ENCODE results near the gene CCNQ.

CCNQ gene

DNA sequence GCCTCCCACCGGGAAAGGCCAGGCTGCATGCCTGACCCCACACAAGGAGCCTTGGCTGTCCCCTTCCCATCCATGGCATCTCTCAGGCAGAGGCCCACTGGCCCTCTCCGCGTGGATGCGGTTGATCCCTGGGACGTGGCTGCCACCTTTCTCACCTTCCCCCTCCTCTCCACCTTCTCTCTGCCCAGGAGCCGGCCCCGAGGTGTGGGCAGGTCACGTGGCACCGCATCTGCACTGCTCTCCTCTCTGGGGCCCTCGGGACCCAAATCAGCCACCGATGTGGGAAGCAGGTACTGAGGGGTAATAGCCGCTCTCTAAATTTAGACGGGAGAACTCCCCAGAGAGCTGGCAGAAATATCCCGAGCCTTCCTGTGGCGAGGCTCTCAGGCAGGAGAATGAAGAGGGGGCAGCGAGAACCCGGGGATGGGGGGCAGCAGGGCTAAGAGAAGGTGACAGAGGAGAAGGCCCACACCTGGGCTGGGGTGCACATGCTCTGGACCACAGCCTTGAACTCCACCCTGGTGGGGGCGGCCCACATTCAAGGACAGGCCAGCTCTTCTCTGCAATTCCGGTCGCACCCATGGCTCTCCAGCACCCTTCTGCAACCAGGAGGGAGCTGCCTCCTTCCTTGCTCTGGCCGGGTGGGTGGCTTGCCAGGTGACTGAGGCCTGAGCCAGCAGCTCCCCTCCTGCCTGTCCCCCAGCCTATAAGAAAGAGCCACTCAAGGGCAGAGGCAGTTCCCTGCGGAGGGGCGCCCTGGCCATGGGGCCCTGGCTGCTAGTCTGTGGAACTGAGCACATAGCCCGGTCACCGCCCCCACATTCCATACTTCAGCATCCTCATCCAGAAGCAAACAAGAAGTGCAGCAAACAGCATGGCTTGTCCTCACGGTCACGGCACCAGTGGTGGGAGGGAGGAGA lies 38.4 kb upstream of the CCNQ start:
- Histone ChIP-seq H2BK5ac (ENCODE audit: low read length) (no peak overlapping the region), H2BK120ac (ENCODE audit: low read depth, low read length) (no peak overlapping the region), H4K5ac (ENCODE audit: low read length) (no peak overlapping the region), H3K4ac (ENCODE audit: low read depth, low read length) (no peak overlapping the region), H3K36me3 (ENCODE audit: control insufficient read depth, insufficient read depth, low read length) (no peaks in the 10 kb centered on the region), H3K4me2 (ENCODE audit: low read length) (no peak overlapping the region), H3K4me1 (ENCODE audit: control insufficient read depth, low read depth, low read length) (no peaks in the 10 kb centered on the region), H3K79me2 (ENCODE audit: control insufficient read depth, insufficient read depth, low read length) (no peaks in the 10 kb centered on the region), H3K18ac (ENCODE audit: low read length) (no peak overlapping the region), H2BK15ac (replicated peaks; ENCODE audit: low read depth) (no peak overlapping the region), H3K23ac (ENCODE audit: low read length) (no peak overlapping the region), H4K8ac (ENCODE audit: low read depth, low read length) (no peak overlapping the region), H3K9ac (ENCODE audit: low read length) (no peak overlapping the region), H2AK5ac (ENCODE audit: low read length) (no peak overlapping the region), H3K27ac (ENCODE audit: low read depth, low read length) (no peak overlapping the region), H3K79me1 (ENCODE audit: low read length) (no peaks in the 10 kb centered on the region), H3K27me3 (ENCODE audit: insufficient read depth, low read length, poor library complexity) (no peaks in the 10 kb centered on the region), H3K56ac (ENCODE audit: low read length) (no peak overlapping the region), H3K4me3 (ENCODE audit: low read length) (no peak overlapping the region)
- no peak for DNase-seq
- whole genome bisulfite sequencing (ENCODE audit: extremely low coverage, insufficient coverage, low lambda C conversion rate): no CpG with 5 or more reads among the region's 27 CpGs

GRCh38 chrX:153636716-153637115 lies 37.8 kb upstream of the CCNQ start:
- WGBS (ENCODE audit: extremely low coverage, insufficient coverage, low lambda C conversion rate): no CpG with 5 or more reads among the region's 5 CpGs
- H3K27me3 ChIP-seq (ENCODE audit: insufficient read depth, low read length, poor library complexity): no peaks in the 10 kb centered on the region

GRCh38 chrX:153635788-153636668 lies 37.1 kb upstream of the CCNQ start:
- H3K36me3 ChIP-seq (ENCODE audit: control insufficient read depth, insufficient read depth, low read length): no peaks in the 10 kb centered on the region
- peak; percentile 79 for DNase-seq

More at GRCh38 chrX:153636716-153637115, 37.8 kb upstream of the CCNQ start:
- no peak overlapping the region for H3K4ac ChIP-seq (ENCODE audit: low read depth, low read length)
- no peaks in the 10 kb centered on the region for H3K79me2 ChIP-seq (ENCODE audit: control insufficient read depth, insufficient read depth, low read length)
- H3K4me1 ChIP-seq (ENCODE audit: control insufficient read depth, low read depth, low read length): no peaks in the 10 kb centered on the region
- H3K79me1 ChIP-seq (ENCODE audit: low read length): no peaks in the 10 kb centered on the region
- no peak overlapping the region for H2BK5ac ChIP-seq (ENCODE audit: low read length)
- no peak overlapping the region for H4K5ac ChIP-seq (ENCODE audit: low read length)
- no peak overlapping the region for H3K18ac ChIP-seq (ENCODE audit: low read length)
- no peaks in the 10 kb centered on the region for H3K36me3 ChIP-seq (ENCODE audit: control insufficient read depth, insufficient read depth, low read length)
- H3K23ac ChIP-seq (ENCODE audit: low read length): no peak overlapping the region
- H2BK120ac ChIP-seq (ENCODE audit: low read depth, low read length): no peak overlapping the region
- H2BK15ac ChIP-seq (replicated peaks; ENCODE audit: low read depth): no peak overlapping the region
- no peak overlapping the region for H3K4me3 ChIP-seq (ENCODE audit: low read length)
- H2AK5ac ChIP-seq (ENCODE audit: low read length): no peak overlapping the region
- no peak overlapping the region for H3K4me2 ChIP-seq (ENCODE audit: low read length)
- no peak overlapping the region for H3K27ac ChIP-seq (ENCODE audit: low read depth, low read length)
- no peak overlapping the region for H3K56ac ChIP-seq (ENCODE audit: low read length)
- no peak for DNase-seq
- H4K8ac ChIP-seq (ENCODE audit: low read depth, low read length): no peak overlapping the region
- no peak overlapping the region for H3K9ac ChIP-seq (ENCODE audit: low read length)

DNA sequence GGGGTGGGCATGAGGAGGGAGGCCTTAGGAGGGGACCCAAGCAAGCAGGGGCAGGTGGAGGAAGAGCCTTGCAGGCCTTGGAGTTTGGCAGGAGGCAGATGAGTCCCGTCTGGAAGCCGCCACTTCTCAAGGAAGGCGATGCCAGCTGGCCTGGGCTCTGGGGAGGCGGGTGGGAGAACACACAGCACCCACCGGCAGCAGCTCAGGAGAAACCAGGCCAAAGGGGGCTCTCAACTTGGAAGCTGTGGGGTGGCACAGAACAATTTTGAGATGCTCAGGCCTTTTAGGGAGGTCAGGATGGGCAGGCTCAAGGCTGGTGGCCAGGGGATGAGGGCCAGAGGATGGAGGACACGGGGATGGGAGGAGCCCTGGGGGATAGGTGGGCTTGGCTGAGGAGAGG lies 36.4 kb upstream of the CCNQ start:
- no CpG with 5 or more reads among the region's 6 CpGs for WGBS (ENCODE audit: extremely low coverage, insufficient coverage, low lambda C conversion rate)
- Histone ChIP-seq H3K79me2 (ENCODE audit: control insufficient read depth, insufficient read depth, low read length) (no peaks in the 10 kb centered on the region), H2AK5ac (ENCODE audit: low read length) (no peak overlapping the region), H4K5ac (ENCODE audit: low read length) (no peak overlapping the region), H2BK5ac (ENCODE audit: low read length) (no peak overlapping the region), H3K18ac (ENCODE audit: low read length) (no peak overlapping the region), H4K8ac (ENCODE audit: low read depth, low read length) (no peak overlapping the region), H2BK15ac (replicated peaks; ENCODE audit: low read depth) (no peak overlapping the region), H3K56ac (ENCODE audit: low read length) (no peak overlapping the region), H3K4ac (ENCODE audit: low read depth, low read length) (no peak overlapping the region), H3K4me2 (ENCODE audit: low read length) (no peak overlapping the region), H3K4me3 (ENCODE audit: low read length) (no peak overlapping the region), H3K9ac (ENCODE audit: low read length) (no peak overlapping the region), H3K79me1 (ENCODE audit: low read length) (no peaks in the 10 kb centered on the region), H2BK120ac (ENCODE audit: low read depth, low read length) (no peak overlapping the region), H3K4me1 (ENCODE audit: control insufficient read depth, low read depth, low read length) (no peaks in the 10 kb centered on the region), H3K27ac (ENCODE audit: low read depth, low read length) (no peak overlapping the region), H3K36me3 (ENCODE audit: control insufficient read depth, insufficient read depth, low read length) (no peaks in the 10 kb centered on the region), H3K23ac (ENCODE audit: low read length) (no peak overlapping the region), H3K27me3 (ENCODE audit: insufficient read depth, low read length, poor library complexity) (no peaks in the 10 kb centered on the region)
- no peak for DNase-seq

More at GRCh38 chrX:153635788-153636668, 37.1 kb upstream of the CCNQ start:
- H3K79me1 ChIP-seq (ENCODE audit: low read length): no peaks in the 10 kb centered on the region
- no peak overlapping the region for H3K4me2 ChIP-seq (ENCODE audit: low read length)
- H3K4me3 ChIP-seq (ENCODE audit: low read length): no peak overlapping the region
- no CpG with 5 or more reads among the region's 21 CpGs for WGBS (ENCODE audit: extremely low coverage, insufficient coverage, low lambda C conversion rate)
- no peak overlapping the region for H3K4ac ChIP-seq (ENCODE audit: low read depth, low read length)
- H3K4me1 ChIP-seq (ENCODE audit: control insufficient read depth, low read depth, low read length): no peaks in the 10 kb centered on the region
- H2BK5ac ChIP-seq (ENCODE audit: low read length): no peak overlapping the region
- H3K79me2 ChIP-seq (ENCODE audit: control insufficient read depth, insufficient read depth, low read length): no peaks in the 10 kb centered on the region
- H3K18ac ChIP-seq (ENCODE audit: low read length): no peak overlapping the region
- H2BK15ac ChIP-seq (replicated peaks; ENCODE audit: low read depth): no peak overlapping the region
- no peaks in the 10 kb centered on the region for H3K27me3 ChIP-seq (ENCODE audit: insufficient read depth, low read length, poor library complexity)
- H2BK120ac ChIP-seq (ENCODE audit: low read depth, low read length): no peak overlapping the region
- no peak overlapping the region for H3K23ac ChIP-seq (ENCODE audit: low read length)
- H3K56ac ChIP-seq (ENCODE audit: low read length): no peak overlapping the region
- H2AK5ac ChIP-seq (ENCODE audit: low read length): no peak overlapping the region
- no peak overlapping the region for H3K9ac ChIP-seq (ENCODE audit: low read length)
- H4K8ac ChIP-seq (ENCODE audit: low read depth, low read length): no peak overlapping the region
- H3K27ac ChIP-seq (ENCODE audit: low read depth, low read length): no peak overlapping the region
- H4K5ac ChIP-seq (ENCODE audit: low read length): no peak overlapping the region

DNA sequence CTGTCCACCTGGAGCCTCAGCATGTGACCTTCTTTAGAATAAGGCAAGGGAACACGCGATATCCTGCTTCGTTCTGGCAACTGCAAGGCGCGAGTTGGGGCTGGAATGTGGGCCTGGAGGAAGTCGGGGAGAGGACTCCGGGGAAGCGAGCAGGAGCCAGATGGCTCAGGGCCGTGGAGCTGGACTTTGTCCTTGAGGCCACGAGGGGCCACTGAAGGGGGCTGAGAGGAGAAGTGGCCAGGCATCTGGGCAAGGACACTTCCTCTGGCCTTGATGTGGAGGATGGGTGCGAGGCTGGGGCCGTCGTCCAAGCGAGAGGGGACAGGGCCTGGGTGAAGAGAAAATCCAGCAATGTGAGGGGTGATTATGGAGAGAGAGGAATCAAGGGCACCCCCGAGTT lies 35.9 kb upstream of the CCNQ start:
- no peak overlapping the region for H3K23ac ChIP-seq (ENCODE audit: low read length)
- H2BK120ac ChIP-seq (ENCODE audit: low read depth, low read length): no peak overlapping the region
- H3K9ac ChIP-seq (ENCODE audit: low read length): no peak overlapping the region
- no peaks in the 10 kb centered on the region for H3K36me3 ChIP-seq (ENCODE audit: control insufficient read depth, insufficient read depth, low read length)
- no peak overlapping the region for H3K56ac ChIP-seq (ENCODE audit: low read length)
- no peak overlapping the region for H3K4me3 ChIP-seq (ENCODE audit: low read length)
- H2BK5ac ChIP-seq (ENCODE audit: low read length): no peak overlapping the region
- no peak overlapping the region for H4K8ac ChIP-seq (ENCODE audit: low read depth, low read length)
- no peaks in the 10 kb centered on the region for H3K79me2 ChIP-seq (ENCODE audit: control insufficient read depth, insufficient read depth, low read length)
- no peak overlapping the region for H3K27ac ChIP-seq (ENCODE audit: low read depth, low read length)
- no peaks in the 10 kb centered on the region for H3K79me1 ChIP-seq (ENCODE audit: low read length)
- no peaks in the 10 kb centered on the region for H3K4me1 ChIP-seq (ENCODE audit: control insufficient read depth, low read depth, low read length)
- H3K4me2 ChIP-seq (ENCODE audit: low read length): no peak overlapping the region
- no peak overlapping the region for H2AK5ac ChIP-seq (ENCODE audit: low read length)
- DNase-seq: no peak
- H3K4ac ChIP-seq (ENCODE audit: low read depth, low read length): no peak overlapping the region
- no peak overlapping the region for H3K18ac ChIP-seq (ENCODE audit: low read length)
- no peak overlapping the region for H2BK15ac ChIP-seq (replicated peaks; ENCODE audit: low read depth)
- no peaks in the 10 kb centered on the region for H3K27me3 ChIP-seq (ENCODE audit: insufficient read depth, low read length, poor library complexity)
- no peak overlapping the region for H4K5ac ChIP-seq (ENCODE audit: low read length)
- no CpG with 5 or more reads among the region's 15 CpGs for WGBS (ENCODE audit: extremely low coverage, insufficient coverage, low lambda C conversion rate)

Measured in mesendoderm (in vitro differentiated cells).